GM12878 (cell line): Measurements from ENCODE around the gene TMEM97. TPM values are rescaled to one million over a fixed set of nuclear protein-coding genes. Genes with fewer than 3 reads are reported as not detected.

ENCODE experiments used
- ATAC-seq: fragments of 200-7000 bp; cut with Tn5 transposase; 3 replicates; pipeline ENCODE4 v1.9.1; 2020; ENCODE audit warnings: mild to moderate bottlenecking, moderate library complexity
- BruUV-seq: library from RNA; stranded (reverse); fragments of 400-500 nt; replicated peaks from 2 replicates; lab custom pipeline; 2021; lab: Mats Ljungman, UMichigan
- CTCF ChIA-PET: fragments of 300-600 bp; sonication (Branson Sonifier 250); formaldehyde crosslinking; extraction: SDS; loops from one replicate; lab custom pipeline; 2021; ENCODE audit warnings: inconsistent platforms; lab: Yijun Ruan, JAX
- POLR2A ChIA-PET: fragments of 350-600 bp; formaldehyde crosslinking; extraction: SDS; loops from one replicate; lab custom pipeline; 2021; ENCODE audit warnings: inconsistent platforms; lab: Charles Lee
- RAD21 ChIA-PET: fragments of 300-600 bp; sonication (Branson Sonifier 250); formaldehyde crosslinking; loops from one replicate; lab custom pipeline; 2023; ENCODE audit warnings: antibody characterized with exemption; ENCODE audit not compliant: unreplicated experiment; lab: Charles Lee
- SMC1A ChIA-PET: fragments of 300-600 bp; sonication (Branson Sonifier 250); formaldehyde crosslinking; loops from one replicate; lab custom pipeline; 2023; ENCODE audit not compliant: unreplicated experiment, uncharacterized antibody; lab: Charles Lee
- DNase-seq: peaks from one replicate; pipeline ENCODE4 v3.0.0-alpha.2; 2011; ENCODE audit warnings: low read depth, low spot score
- FAIRE-seq: peaks from 3 replicates; lab custom pipeline; 2011; peaks lifted over from hg19 to GRCh38; lab: Jason Lieb, UNC
- H2AFZ ChIP-seq: 2 replicates; pipeline ENCODE4 v1.6.0; 2011; ENCODE audit warnings: low read depth, low read length, control low read depth; ENCODE audit not compliant: control insufficient read depth
- H3K27ac ChIP-seq: 2 replicates; pipeline ENCODE4 v1.5.1; 2011; ENCODE audit warnings: control low read depth; ENCODE audit not compliant: control insufficient read depth, insufficient read depth
- H3K27me3 ChIP-seq, 2 experiments: replicated peaks in 1 of 2; 2 replicates each; pipeline versions ENCODE4 v1.6.0 to v1.6.1; 2011; ENCODE audit warnings: low read length in 1 of 2; ENCODE audit not compliant: control insufficient read depth in 2 of 2, insufficient read depth in 2 of 2
- H3K36me3 ChIP-seq, 2 experiments: 2 replicates each; pipeline ENCODE4 v1.5.1; 2011; ENCODE audit warnings: low read length in 1 of 2; ENCODE audit not compliant: control insufficient read depth in 2 of 2, insufficient read depth in 2 of 2
- H3K4me1 ChIP-seq: 2 replicates; pipeline ENCODE4 v1.6.1; 2011; ENCODE audit warnings: mild to moderate bottlenecking, low read length, moderate library complexity, mixed read lengths; ENCODE audit not compliant: control insufficient read depth, insufficient read depth
- H3K4me2 ChIP-seq: 2 replicates; pipeline ENCODE4 v1.6.0; 2011; ENCODE audit warnings: control low read depth; ENCODE audit not compliant: control insufficient read depth, insufficient read depth
- H3K4me3 ChIP-seq: fragments of 200-600 bp; sonication (generic); 2 replicates; pipeline ENCODE4 v1.5.1; 2016
- H3K79me2 ChIP-seq: 2 replicates; pipeline ENCODE4 v1.6.0; 2011; ENCODE audit warnings: low read length; ENCODE audit not compliant: control insufficient read depth, insufficient read depth
- H3K9ac ChIP-seq: 2 replicates; pipeline ENCODE4 v1.8.0; 2011; ENCODE audit warnings: low read length, control low read depth, mixed read lengths; ENCODE audit not compliant: control insufficient read depth, insufficient read depth
- H3K9me3 ChIP-seq: replicated peaks from 3 replicates; pipeline ENCODE4 v1.5.1; 2011; ENCODE audit warnings: mild to moderate bottlenecking, low read length; ENCODE audit not compliant: control insufficient read depth, insufficient read depth
- H4K20me1 ChIP-seq: 2 replicates; pipeline ENCODE4 v1.6.0; 2011; ENCODE audit not compliant: control insufficient read depth, insufficient read depth
- SMC3 ChIP-seq: IDR thresholded peaks from 2 replicates; pipeline ENCODE4 v1.6.1; 2011; ENCODE audit warnings: low read length, improper control_type of control experiment, borderline replicate concordance
- TCF7 ChIP-seq: IDR thresholded peaks from 2 replicates; pipeline ENCODE4 v1.6.1; 2014; ENCODE audit warnings: antibody characterized with exemption, borderline replicate concordance
- ZZZ3 ChIP-seq: IDR thresholded peaks from 2 replicates; pipeline ENCODE4 v1.6.1; 2011; ENCODE audit warnings: low read depth; ENCODE audit not compliant: control insufficient read depth, insufficient read length
- WGBS: methylation state at CpG from one replicate; pipeline ENCODE4 v1.1.6; 2016; ENCODE audit warnings: low lambda C conversion rate; ENCODE audit not compliant: insufficient replicate concordance, insufficient coverage; ENCODE audit errors: missing lambda C conversion rate; 5-methylcytosine and 5-hydroxymethylcytosine counted together
- in situ Hi-C: fragments of 300-500 bp; cut with MboI; formaldehyde crosslinking; loops from 9 replicates; pipeline ENCODE4 v1.14.3; 2018; ENCODE audit warnings: mixed read lengths
- intact Hi-C: fragments of 100-400 bp; cut with micrococcal nuclease; formaldehyde crosslinking; loops from one replicate; pipeline ENCODE4 v1.14.2; 2022; ENCODE audit not compliant: unreplicated experiment
- polyA plus RNA-seq, 11 experiments: library from polyadenylated mRNA; depleted of rRNA in 4 of 11; unstranded in 6 of 11; stranded (reverse) in 5 of 11; fragments of >200 nt; fragmentation: Nextera tagmentation in 4 of 11; fragmentation: Illumina TruSeq in 1 of 11; extraction: Ambion mirVana in 4 of 11; extraction: Trizol in 1 of 11; gene quantifications; 1 replicate in 1 of 11; 2 replicates in 10 of 11; pipeline versions ENCODE4 v1.2.1 to v1.2.3, GENCODE V29; 2011 to 2016; ENCODE audit warnings: inconsistent platforms in 2 of 11, missing spikeins in 2 of 11, low read depth in 1 of 11
- total RNA-seq, 4 experiments: library from RNA; depleted of rRNA in 3 of 4; stranded (reverse); fragments of >200 nt in 3 of 4; fragmentation: Illumina TruSeq in 1 of 4; extraction: Trizol in 1 of 4; gene quantifications; 2 replicates each; pipeline versions ENCODE4 v1.2.1 to v1.2.3, GENCODE V29; 2013 to 2021
- TF ChIP-seq, protein P1 (sequence below): fragments of 450-650 bp; IDR thresholded peaks from 2 replicates; pipeline ENCODE4 v1.6.1; 2017; ENCODE audit warnings: mild to moderate bottlenecking, moderate library complexity
- TF ChIP-seq, protein P2 (sequence below): IDR thresholded peaks from 2 replicates; pipeline ENCODE4 v1.6.1; 2012; ENCODE audit warnings: mild to moderate bottlenecking, low read depth, low read length

Gene TMEM97
- total and polyA plus RNA-seq, 10 of the 15 experiments (the other 5 are each of a cell fraction or from before 2014, with no cell fraction given) = 58.0 to 134 (median 86.0) TPM

DNA sequence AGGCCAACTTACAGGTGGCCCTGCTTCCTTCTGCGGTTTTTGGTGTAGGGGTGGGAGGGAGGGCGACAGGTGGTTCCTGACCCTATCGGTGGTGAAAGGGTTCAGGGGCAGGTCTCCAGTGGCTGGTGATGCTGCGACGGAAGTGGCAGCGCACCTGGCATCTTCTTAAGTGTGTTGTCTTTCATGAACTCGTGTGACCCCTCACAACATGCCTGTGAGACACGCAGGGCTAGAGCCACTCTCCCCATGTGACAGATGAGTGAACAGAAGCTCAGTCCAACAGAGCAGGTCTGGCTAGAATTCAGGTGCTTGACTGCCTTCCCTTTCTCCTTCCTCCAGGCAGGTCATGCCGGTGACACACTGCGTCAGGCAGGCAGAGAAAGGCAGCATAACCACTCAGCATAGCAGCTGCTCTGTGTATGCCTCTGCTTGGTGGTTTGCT lies 24.5 kb downstream of the TMEM97 start:
- in situ Hi-C loops (loop anchor here (5.0 kb wide), 1 partner anchor 51 kb away; no protein-coding TSS in a partner anchor), intact Hi-C loops (no loop called here)
- ChIA-PET CTCF (no interaction called here), SMC1A (interaction anchor here (0.5 kb wide), 1 partner anchor 280 kb away, joined by 4 read pairs; no protein-coding TSS in a partner anchor), POLR2A (interaction anchor here (0.6 kb wide), 1 partner anchor 10 kb away, joined by 3 read pairs; no protein-coding TSS in a partner anchor), RAD21 (no interaction called here)
- Histone ChIP-seq H3K9me3 (no peaks in the 10 kb centered on the region), H2AFZ (no peak overlapping the region), H3K4me2 (no peak overlapping the region), H3K4me1 (no peaks in the 10 kb centered on the region), H3K9ac (no peak overlapping the region), H4K20me1 (no peaks in the 10 kb centered on the region), H3K4me3 (no peak overlapping the region), H3K27ac (no peak overlapping the region), H3K36me3 (peaks cover 16 to 27% of the 10 kb centered on the region in 2 experiments), H3K79me2 (no peaks in the 10 kb centered on the region), H3K27me3 (no peaks in the 10 kb centered on the region)
- ATAC-seq (no peak; the same call in 2 of the 3 replicates), DNase-seq (no peak), FAIRE-seq (no peak)
- TF ChIP-seq ZZZ3 (no peak), SMC3 (no peak), TCF7 (no peak)
- TF ChIP-seq, protein P1, sequence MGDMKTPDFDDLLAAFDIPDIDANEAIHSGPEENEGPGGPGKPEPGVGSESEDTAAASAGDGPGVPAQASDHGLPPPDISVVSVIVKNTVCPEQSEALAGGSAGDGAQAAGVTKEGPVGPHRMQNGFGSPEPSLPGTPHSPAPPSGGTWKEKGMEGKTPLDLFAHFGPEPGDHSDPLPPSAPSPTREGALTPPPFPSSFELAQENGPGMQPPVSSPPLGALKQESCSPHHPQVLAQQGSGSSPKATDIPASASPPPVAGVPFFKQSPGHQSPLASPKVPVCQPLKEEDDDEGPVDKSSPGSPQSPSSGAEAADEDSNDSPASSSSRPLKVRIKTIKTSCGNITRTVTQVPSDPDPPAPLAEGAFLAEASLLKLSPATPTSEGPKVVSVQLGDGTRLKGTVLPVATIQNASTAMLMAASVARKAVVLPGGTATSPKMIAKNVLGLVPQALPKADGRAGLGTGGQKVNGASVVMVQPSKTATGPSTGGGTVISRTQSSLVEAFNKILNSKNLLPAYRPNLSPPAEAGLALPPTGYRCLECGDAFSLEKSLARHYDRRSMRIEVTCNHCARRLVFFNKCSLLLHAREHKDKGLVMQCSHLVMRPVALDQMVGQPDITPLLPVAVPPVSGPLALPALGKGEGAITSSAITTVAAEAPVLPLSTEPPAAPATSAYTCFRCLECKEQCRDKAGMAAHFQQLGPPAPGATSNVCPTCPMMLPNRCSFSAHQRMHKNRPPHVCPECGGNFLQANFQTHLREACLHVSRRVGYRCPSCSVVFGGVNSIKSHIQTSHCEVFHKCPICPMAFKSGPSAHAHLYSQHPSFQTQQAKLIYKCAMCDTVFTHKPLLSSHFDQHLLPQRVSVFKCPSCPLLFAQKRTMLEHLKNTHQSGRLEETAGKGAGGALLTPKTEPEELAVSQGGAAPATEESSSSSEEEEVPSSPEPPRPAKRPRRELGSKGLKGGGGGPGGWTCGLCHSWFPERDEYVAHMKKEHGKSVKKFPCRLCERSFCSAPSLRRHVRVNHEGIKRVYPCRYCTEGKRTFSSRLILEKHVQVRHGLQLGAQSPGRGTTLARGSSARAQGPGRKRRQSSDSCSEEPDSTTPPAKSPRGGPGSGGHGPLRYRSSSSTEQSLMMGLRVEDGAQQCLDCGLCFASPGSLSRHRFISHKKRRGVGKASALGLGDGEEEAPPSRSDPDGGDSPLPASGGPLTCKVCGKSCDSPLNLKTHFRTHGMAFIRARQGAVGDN = no peak
- TF ChIP-seq, protein P2, sequence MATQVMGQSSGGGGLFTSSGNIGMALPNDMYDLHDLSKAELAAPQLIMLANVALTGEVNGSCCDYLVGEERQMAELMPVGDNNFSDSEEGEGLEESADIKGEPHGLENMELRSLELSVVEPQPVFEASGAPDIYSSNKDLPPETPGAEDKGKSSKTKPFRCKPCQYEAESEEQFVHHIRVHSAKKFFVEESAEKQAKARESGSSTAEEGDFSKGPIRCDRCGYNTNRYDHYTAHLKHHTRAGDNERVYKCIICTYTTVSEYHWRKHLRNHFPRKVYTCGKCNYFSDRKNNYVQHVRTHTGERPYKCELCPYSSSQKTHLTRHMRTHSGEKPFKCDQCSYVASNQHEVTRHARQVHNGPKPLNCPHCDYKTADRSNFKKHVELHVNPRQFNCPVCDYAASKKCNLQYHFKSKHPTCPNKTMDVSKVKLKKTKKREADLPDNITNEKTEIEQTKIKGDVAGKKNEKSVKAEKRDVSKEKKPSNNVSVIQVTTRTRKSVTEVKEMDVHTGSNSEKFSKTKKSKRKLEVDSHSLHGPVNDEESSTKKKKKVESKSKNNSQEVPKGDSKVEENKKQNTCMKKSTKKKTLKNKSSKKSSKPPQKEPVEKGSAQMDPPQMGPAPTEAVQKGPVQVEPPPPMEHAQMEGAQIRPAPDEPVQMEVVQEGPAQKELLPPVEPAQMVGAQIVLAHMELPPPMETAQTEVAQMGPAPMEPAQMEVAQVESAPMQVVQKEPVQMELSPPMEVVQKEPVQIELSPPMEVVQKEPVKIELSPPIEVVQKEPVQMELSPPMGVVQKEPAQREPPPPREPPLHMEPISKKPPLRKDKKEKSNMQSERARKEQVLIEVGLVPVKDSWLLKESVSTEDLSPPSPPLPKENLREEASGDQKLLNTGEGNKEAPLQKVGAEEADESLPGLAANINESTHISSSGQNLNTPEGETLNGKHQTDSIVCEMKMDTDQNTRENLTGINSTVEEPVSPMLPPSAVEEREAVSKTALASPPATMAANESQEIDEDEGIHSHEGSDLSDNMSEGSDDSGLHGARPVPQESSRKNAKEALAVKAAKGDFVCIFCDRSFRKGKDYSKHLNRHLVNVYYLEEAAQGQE = no peak
- no TSS peak for BruUV-seq
- WGBS = 93% methylated on average over 10 of the region's 10 CpGs
